ENCODE results near the gene HTATIP2. TPM values are rescaled to one million over a fixed set of nuclear protein-coding genes. Genes with fewer than 3 reads are reported as not detected.

Gene HTATIP2
- total and polyA plus RNA-seq, 2 donors (not counting 3 experiments of a cell fraction or from before 2014, with no cell fraction given): 37.2 to 57.6 TPM

GRCh38 chr11:20351136-20351535 lies 12.4 kb upstream of the HTATIP2 start:
- peaks cover 4 to 21% of the 10 kb centered on the region in 2 experiments for H3K27me3 ChIP-seq (ENCODE audit: control insufficient read depth in 2 of 2, insufficient read depth in 2 of 2, low read length in 2 of 2)
- no peaks in the 10 kb centered on the region for H3K9me3 ChIP-seq (replicated peaks; ENCODE audit: control insufficient read depth, insufficient read depth, low read length)
- no peak overlapping the region for H3K9ac ChIP-seq (replicated peaks; ENCODE audit: extremely low read depth, insufficient read depth, low read length)
- dilution Hi-C loops (cut with MboI; ENCODE audit: extremely low pct_ligation_motif_present, low sequenced_read_pairs) (no loop called here), intact Hi-C loops (cut with micrococcal nuclease) (loop anchor here (10.0 kb wide), 1 partner anchor 786 kb away; no protein-coding TSS in a partner anchor)
- H3K27ac ChIP-seq (ENCODE audit: insufficient read depth, low read depth, low read length): no peak overlapping the region
- TF ChIP-seq POLR2AphosphoS5 (IDR thresholded peaks at IDR 0.05; ENCODE audit: insufficient read depth, low read depth, low read length) (no peak), CTCF (IDR thresholded peaks at IDR 0.05; ENCODE audit: extremely low read depth in 1 of 2, insufficient read depth in 1 of 2, low read depth in 1 of 2, low read length in 2 of 2) (no peak), MAX (IDR thresholded peaks at IDR 0.05; ENCODE audit: insufficient read depth, insufficient read length) (no peak)
- H3K36me3 ChIP-seq (ENCODE audit: control insufficient read depth in 2 of 2, extremely low read depth in 1 of 2, insufficient read depth in 2 of 2, low read length in 2 of 2): no peaks in the 10 kb centered on the region
- no peaks in the 10 kb centered on the region for H3K9me1 ChIP-seq (replicated peaks; ENCODE audit: control insufficient read depth, extremely low read depth, insufficient read depth, low read length)
- H3K4me1 ChIP-seq (ENCODE audit: control insufficient read depth, extremely low read depth, insufficient read depth, low read length): peaks cover 3% of the 10 kb centered on the region
- no peak overlapping the region for H3K4me2 ChIP-seq (ENCODE audit: insufficient read depth, low read length)
- H3K4me3 ChIP-seq (replicated peaks in 1 of 3; ENCODE audit: insufficient read depth in 1 of 3, low read depth in 1 of 3, low read length in 3 of 3): no peak overlapping the region
- BruUV-seq (replicated peaks): no TSS peak
- FAIRE-seq: no peak
- no peaks in the 10 kb centered on the region for H4K20me1 ChIP-seq (replicated peaks; ENCODE audit: control insufficient read depth, extremely low read depth, insufficient read depth, low read length)
- H2AFZ ChIP-seq (ENCODE audit: low read depth, low read length): no peak overlapping the region
- POLR2A ChIA-PET: no interaction called here
- no peak for DNase-seq (ENCODE audit: low read depth, low spot score)
- no peaks in the 10 kb centered on the region for H3K79me2 ChIP-seq (ENCODE audit: control insufficient read depth, insufficient read depth, low read length)
- CTCF ChIA-PET: interaction anchor here (1.2 to 6.1 kb wide), 4 partner anchors 9 to 259 kb away, joined by 4 to 137 read pairs (median 26); no protein-coding TSS in a partner anchor

GRCh38 chr11:20351751-20352262 lies 11.7 kb upstream of the HTATIP2 start:
- no peaks in the 10 kb centered on the region for H3K9me3 ChIP-seq (replicated peaks; ENCODE audit: control insufficient read depth, insufficient read depth, low read length)
- peaks cover 2 to 21% of the 10 kb centered on the region in 2 experiments for H3K27me3 ChIP-seq (ENCODE audit: control insufficient read depth in 2 of 2, insufficient read depth in 2 of 2, low read length in 2 of 2)
- H3K4me1 ChIP-seq (ENCODE audit: control insufficient read depth, extremely low read depth, insufficient read depth, low read length): peaks cover 3% of the 10 kb centered on the region
- no TSS peak for BruUV-seq (replicated peaks)
- DNase-seq (ENCODE audit: low read depth, low spot score) (no peak), FAIRE-seq (no peak)
- H3K4me3 ChIP-seq (replicated peaks in 1 of 3; ENCODE audit: insufficient read depth in 1 of 3, low read depth in 1 of 3, low read length in 3 of 3): no peak overlapping the region
- dilution Hi-C loops (cut with MboI; ENCODE audit: extremely low pct_ligation_motif_present, low sequenced_read_pairs) (no loop called here), intact Hi-C loops (cut with micrococcal nuclease) (loop anchor here (10.0 kb wide), 1 partner anchor 787 kb away; no protein-coding TSS in a partner anchor)
- no peaks in the 10 kb centered on the region for H3K36me3 ChIP-seq (ENCODE audit: control insufficient read depth in 2 of 2, extremely low read depth in 1 of 2, insufficient read depth in 2 of 2, low read length in 2 of 2)
- no peaks in the 10 kb centered on the region for H3K9me1 ChIP-seq (replicated peaks; ENCODE audit: control insufficient read depth, extremely low read depth, insufficient read depth, low read length)
- H4K20me1 ChIP-seq (replicated peaks; ENCODE audit: control insufficient read depth, extremely low read depth, insufficient read depth, low read length): no peaks in the 10 kb centered on the region
- POLR2A ChIA-PET: interaction anchor here (0.7 kb wide), 1 partner anchor 444 kb away, joined by 3 read pairs; no protein-coding TSS in a partner anchor
- H2AFZ ChIP-seq (ENCODE audit: low read depth, low read length): no peak overlapping the region
- TF ChIP-seq POLR2AphosphoS5 (IDR thresholded peaks at IDR 0.05; ENCODE audit: insufficient read depth, low read depth, low read length) (no peak), MYC (IDR thresholded peaks at IDR 0.05; ENCODE audit: low read depth, low read length) (no peak)
- no peak overlapping the region for H3K4me2 ChIP-seq (ENCODE audit: insufficient read depth, low read length)
- no peaks in the 10 kb centered on the region for H3K79me2 ChIP-seq (ENCODE audit: control insufficient read depth, insufficient read depth, low read length)
- no peak overlapping the region for H3K27ac ChIP-seq (ENCODE audit: insufficient read depth, low read depth, low read length)
- CTCF ChIA-PET: interaction anchor here (1.1 to 6.1 kb wide), 5 partner anchors 9 to 258 kb away, joined by 3 to 137 read pairs (median 5); no protein-coding TSS in a partner anchor
- no peak overlapping the region for H3K9ac ChIP-seq (replicated peaks; ENCODE audit: extremely low read depth, insufficient read depth, low read length)

Measured in endothelial cell of umbilical vein (primary cell).